Lung (tissue), 12 donors: ENCODE measurements around the gene FAM13C. TPM values are rescaled to one million over a fixed set of nuclear protein-coding genes. Genes with fewer than 3 reads are reported as not detected.

ENCODE experiments used
- ATAC-seq: fragments of 200-7000 bp; cut with Tn5 transposase; one replicate; pipeline ENCODE4 v1.9.1; 2020; ENCODE audit warnings: moderate number of reproducible peaks; ENCODE audit not compliant: insufficient read depth, low FRiP score
- DNase-seq, 3 donors: peaks; one replicate each; pipeline ENCODE4 v3.0.0-alpha.2; 2013 to 2017
- H3K27ac ChIP-seq, 2 donors: one replicate each; pipeline ENCODE4 v1.5.1; 2013; ENCODE audit warnings: mild to moderate bottlenecking in 2 of 2, moderate library complexity in 2 of 2, control low read depth in 1 of 2, inconsistent platforms in 1 of 2, low read depth in 1 of 2, low read length in 1 of 2
- H3K27me3 ChIP-seq, 3 donors: one replicate each; pipeline ENCODE4 v1.5.1; 2013; ENCODE audit warnings: low read length in 2 of 3; ENCODE audit not compliant: control insufficient read depth in 3 of 3, insufficient read depth in 3 of 3
- H3K36me3 ChIP-seq, 4 donors: one replicate each; pipeline ENCODE4 v1.5.1; 2013; ENCODE audit warnings: low read length in 4 of 4, mild to moderate bottlenecking in 1 of 4, moderate library complexity in 1 of 4; ENCODE audit not compliant: control insufficient read depth in 4 of 4, insufficient read depth in 4 of 4
- H3K4me1 ChIP-seq, 5 donors: one replicate each; pipeline ENCODE4 v1.5.1; 2013; ENCODE audit warnings: low read length in 5 of 5, mild to moderate bottlenecking in 2 of 5, moderate library complexity in 1 of 5; ENCODE audit not compliant: control insufficient read depth in 5 of 5, insufficient read depth in 5 of 5
- H3K4me3 ChIP-seq: one replicate; pipeline ENCODE4 v1.5.1; 2013; ENCODE audit warnings: mild to moderate bottlenecking, control low read depth, moderate library complexity
- H3K9ac ChIP-seq, 2 donors: one replicate each; pipeline ENCODE4 v1.5.1; 2013; ENCODE audit warnings: low read length in 2 of 2, control low read depth in 1 of 2; ENCODE audit not compliant: insufficient read depth in 1 of 2
- H3K9me3 ChIP-seq, 4 donors: one replicate each; pipeline ENCODE4 v1.5.1; 2013; ENCODE audit warnings: low read length in 3 of 4, mild to moderate bottlenecking in 1 of 4, moderate library complexity in 1 of 4; ENCODE audit not compliant: control insufficient read depth in 4 of 4, insufficient read depth in 3 of 4
- WGBS, 2 donors: extraction: QIAGEN DNeasy Blood & Tissue Kit; methylation state at CpG; one replicate each; pipeline ENCODE4 v1.1.7; 2013; 5-methylcytosine and 5-hydroxymethylcytosine counted together
- polyA plus RNA-seq, 2 donors: library from polyadenylated mRNA; stranded (reverse); fragments of 200-250 nt; gene quantifications; one replicate each; pipeline ENCODE4 v1.2.1, GENCODE V29; 2013
- total RNA-seq, 2 donors: library from RNA; depleted of rRNA in 1 of 2; stranded (reverse); fragments of >200 nt in 1 of 2; gene quantifications; one replicate each; pipeline ENCODE4 v1.2.1, GENCODE V29; 2014 to 2021
- TF ChIP-seq, protein P1 (sequence below): IDR thresholded peaks from 2 replicates; pipeline ENCODE4 v1.5.1; 2012; ENCODE audit warnings: mild to moderate bottlenecking; ENCODE audit errors: control extremely low read depth, extremely low read depth
- donor health status: control.
- donor health status: control.
- donor health status: Bipolar disorder and iron deficiency.
- donor health status: healthy.
- donor health status: DM: yes; HTN: yes; CAD: no.

Gene FAM13C
- total and polyA plus RNA-seq, 4 donors, result 1.2 to 59.0 (median 6.2) TPM

DNA sequence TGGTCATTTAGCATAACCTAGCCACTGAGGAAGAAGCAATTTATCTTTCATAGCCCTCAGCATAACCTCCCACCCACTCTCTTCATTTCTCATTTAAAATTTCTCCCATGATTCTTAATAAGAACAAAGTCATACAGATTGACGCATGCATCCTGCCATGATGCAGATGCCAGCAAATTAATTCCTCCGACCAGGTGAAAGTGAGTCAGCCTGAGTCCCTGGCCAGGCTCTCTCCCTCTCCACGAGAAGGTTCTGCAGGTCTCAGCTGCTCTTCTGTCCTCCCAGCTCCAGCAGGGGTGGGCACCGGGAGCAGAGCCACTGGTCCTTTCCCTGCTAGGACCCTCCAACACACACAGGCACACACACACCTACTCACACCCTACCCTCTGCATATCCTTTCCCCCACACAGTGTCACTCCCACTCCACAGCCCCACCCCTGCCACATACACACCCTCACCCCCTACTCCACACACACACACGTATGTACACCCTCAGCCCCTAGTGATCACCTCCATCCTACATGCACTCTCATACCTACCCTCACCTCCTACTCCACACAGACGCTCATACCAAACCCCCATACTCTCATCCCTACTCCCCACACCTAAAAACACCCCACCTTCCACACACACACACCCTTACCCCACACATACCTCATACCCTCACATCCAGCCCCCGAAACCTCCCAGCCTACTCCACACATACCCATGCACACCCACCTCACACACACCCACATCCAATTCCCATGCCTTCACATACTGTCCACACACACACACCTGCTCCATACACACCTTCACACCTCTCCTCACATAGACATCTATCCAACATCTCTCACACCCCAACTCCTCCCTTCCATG, 78.0 kb downstream of the FAM13C start:
- Histone ChIP-seq H3K4me1 (peaks cover 0 to 18% (median 7%) of the 10 kb centered on the region in 5 donors), H3K4me3 (no peak overlapping the region), H3K27me3 (no peaks in the 10 kb centered on the region), H3K9me3 (no peaks in the 10 kb centered on the region), H3K36me3 (no peaks in the 10 kb centered on the region), H3K9ac (no peak overlapping the region), H3K27ac (no peak overlapping the region)
- TF ChIP-seq, protein P1, sequence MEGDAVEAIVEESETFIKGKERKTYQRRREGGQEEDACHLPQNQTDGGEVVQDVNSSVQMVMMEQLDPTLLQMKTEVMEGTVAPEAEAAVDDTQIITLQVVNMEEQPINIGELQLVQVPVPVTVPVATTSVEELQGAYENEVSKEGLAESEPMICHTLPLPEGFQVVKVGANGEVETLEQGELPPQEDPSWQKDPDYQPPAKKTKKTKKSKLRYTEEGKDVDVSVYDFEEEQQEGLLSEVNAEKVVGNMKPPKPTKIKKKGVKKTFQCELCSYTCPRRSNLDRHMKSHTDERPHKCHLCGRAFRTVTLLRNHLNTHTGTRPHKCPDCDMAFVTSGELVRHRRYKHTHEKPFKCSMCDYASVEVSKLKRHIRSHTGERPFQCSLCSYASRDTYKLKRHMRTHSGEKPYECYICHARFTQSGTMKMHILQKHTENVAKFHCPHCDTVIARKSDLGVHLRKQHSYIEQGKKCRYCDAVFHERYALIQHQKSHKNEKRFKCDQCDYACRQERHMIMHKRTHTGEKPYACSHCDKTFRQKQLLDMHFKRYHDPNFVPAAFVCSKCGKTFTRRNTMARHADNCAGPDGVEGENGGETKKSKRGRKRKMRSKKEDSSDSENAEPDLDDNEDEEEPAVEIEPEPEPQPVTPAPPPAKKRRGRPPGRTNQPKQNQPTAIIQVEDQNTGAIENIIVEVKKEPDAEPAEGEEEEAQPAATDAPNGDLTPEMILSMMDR, result no peak
- 77 to 84% methylated on average over 7 of the region's 7 CpGs for WGBS, 2 donors
- ATAC-seq, result no peak
- no peak for DNase-seq

DNA sequence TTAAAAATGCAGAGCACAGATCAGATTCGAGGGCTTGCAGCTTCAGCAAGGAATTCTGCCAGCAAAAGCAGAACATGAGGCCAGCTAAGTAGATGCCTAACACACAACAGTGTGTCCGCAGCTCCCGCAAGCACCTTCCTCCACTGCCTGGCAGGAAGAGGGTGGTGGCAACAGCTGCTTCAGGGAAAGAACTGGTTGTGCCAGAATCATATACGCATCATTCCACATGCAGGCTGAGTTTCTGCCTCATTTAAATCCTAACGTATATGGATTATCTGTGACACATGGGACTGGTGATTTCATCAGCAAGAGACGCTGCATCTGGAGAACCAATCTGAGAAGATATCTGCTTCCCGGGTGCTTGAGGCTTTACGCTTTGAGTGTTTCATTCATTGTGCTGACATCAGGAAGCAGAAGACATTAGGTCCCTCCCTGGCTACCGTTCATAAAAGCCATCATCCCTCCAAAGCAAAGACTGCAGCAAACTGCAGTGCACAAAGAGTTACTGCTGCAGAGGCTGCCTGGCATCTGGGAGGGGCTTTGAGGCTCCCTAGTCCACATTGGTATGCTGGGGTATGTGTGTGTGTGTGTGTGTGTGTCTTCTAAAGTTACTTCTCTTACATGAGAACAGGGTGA, 78.8 kb downstream of the FAM13C start:
- H3K4me3 ChIP-seq, result no peak overlapping the region
- H3K27ac ChIP-seq, result no peak overlapping the region
- ATAC-seq, result no peak
- no peaks in the 10 kb centered on the region for H3K36me3 ChIP-seq
- 56 to 58% methylated on average over 9 of the region's 9 CpGs for WGBS, 2 donors
- H3K9me3 ChIP-seq, result no peaks in the 10 kb centered on the region
- no peak overlapping the region for H3K9ac ChIP-seq
- peaks cover 0 to 18% (median 7%) of the 10 kb centered on the region in 5 donors for H3K4me1 ChIP-seq
- TF ChIP-seq, protein P1, result no peak
- H3K27me3 ChIP-seq, result no peaks in the 10 kb centered on the region
- peak; percentile 50 to 62 (median 53) for DNase-seq

DNA sequence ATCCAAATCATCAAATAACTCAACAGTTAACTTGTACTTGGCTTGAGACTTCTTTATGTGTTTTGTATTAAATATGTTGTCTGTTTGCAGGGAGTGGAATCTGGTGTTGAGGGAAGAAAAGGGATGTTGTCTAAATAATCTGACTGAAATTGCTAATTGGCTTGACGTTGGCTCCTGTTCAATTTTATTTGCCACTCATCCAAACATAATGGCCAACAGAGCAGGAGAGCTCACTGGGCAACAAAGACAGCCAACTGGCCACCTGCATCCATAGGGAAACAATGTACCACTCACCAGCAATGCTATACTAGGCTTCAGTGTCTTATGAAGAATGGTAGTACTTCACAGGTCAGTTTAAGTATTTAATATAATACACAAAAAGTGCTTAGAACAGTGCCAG, 80.5 kb downstream of the FAM13C start:
- no peak overlapping the region for H3K9ac ChIP-seq
- TF ChIP-seq, protein P1, result no peak
- H3K4me1 ChIP-seq, result peaks cover 0 to 18% (median 7%) of the 10 kb centered on the region in 5 donors
- no peaks in the 10 kb centered on the region for H3K9me3 ChIP-seq
- H3K36me3 ChIP-seq, result no peaks in the 10 kb centered on the region
- DNase-seq (no peak), ATAC-seq (no peak)
- WGBS, 2 donors, result 67 to 68% methylated on average over 1 of the region's 1 CpG
- no peaks in the 10 kb centered on the region for H3K27me3 ChIP-seq
- H3K4me3 ChIP-seq, result no peak overlapping the region
- no peak overlapping the region for H3K27ac ChIP-seq
